Measurements from ENCODE around the gene HYCC1. TPM values are rescaled to one million over a fixed set of nuclear protein-coding genes. Genes with fewer than 3 reads are reported as not detected.

The HYCC1 gene
- polyA plus RNA-seq, 3 donors = 22.5 to 26.7 (median 24.3) TPM

GRCh38 chr7:23017309-23017708 is 3.4 kb upstream of the HYCC1 start:
- no peak for DNase-seq (ENCODE audit: low read depth in 3 of 3, low spot score in 2 of 3)

GRCh38 chr7:23016345-23017253 is 2.7 kb upstream of the HYCC1 start:
- no peak for DNase-seq (ENCODE audit: low read depth in 3 of 3, low spot score in 2 of 3)

- DNase-seq (ENCODE audit: low read depth in 3 of 3, low spot score in 2 of 3) = no peak
These were observed 751 bp upstream of the HYCC1 start for GRCh38 chr7:23014681-23015080.

- no peak for DNase-seq (ENCODE audit: low read depth in 3 of 3, low spot score in 2 of 3)
These were observed 819 bp downstream of the HYCC1 start for GRCh38 chr7:23012908-23013714.

DNA sequence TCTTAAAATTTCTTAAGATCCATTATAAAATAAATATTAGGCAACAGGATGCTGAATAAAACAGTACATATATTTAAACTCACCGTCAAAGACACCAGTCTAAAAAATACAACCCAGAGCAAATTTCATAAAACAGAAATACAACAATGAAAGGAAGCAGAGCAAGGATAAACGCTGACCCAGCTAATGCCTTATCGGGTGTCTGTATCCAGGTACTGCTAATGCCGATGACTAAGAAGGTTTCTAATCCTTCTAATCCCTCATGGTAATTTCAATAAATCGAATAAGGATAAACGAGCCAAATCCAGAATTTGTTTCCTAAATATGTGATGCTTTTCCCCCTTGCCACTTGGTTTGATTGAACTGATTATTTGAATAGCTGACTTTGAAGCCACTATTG is 1.7 kb downstream of the HYCC1 start:
- no peak for DNase-seq (ENCODE audit: low read depth in 3 of 3, low spot score in 2 of 3)

- no peak for DNase-seq (ENCODE audit: low read depth in 3 of 3, low spot score in 2 of 3)
These were observed 2.6 kb downstream of the HYCC1 start for GRCh38 chr7:23011222-23011924.

DNA sequence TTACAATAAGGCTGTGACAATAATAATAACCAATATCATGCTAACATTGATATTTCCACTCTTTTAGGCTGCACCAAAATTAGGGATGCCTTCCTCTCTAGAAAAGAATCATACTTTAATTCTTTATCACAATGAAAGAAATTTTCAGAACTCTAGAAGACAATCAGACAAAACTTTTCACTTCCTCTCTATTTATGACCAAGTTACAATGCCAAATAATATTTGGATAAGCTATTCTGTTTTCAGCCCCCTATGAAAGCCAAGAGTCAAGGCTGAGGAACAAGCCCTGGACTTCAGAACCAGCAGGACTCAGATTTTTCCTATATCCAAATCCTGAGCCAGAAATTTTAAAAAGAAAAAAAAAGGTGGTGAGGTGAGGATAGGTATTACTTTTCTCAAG is 4.6 kb downstream of the HYCC1 start:
- no peak for DNase-seq (ENCODE audit: low read depth in 3 of 3, low spot score in 2 of 3)

DNA sequence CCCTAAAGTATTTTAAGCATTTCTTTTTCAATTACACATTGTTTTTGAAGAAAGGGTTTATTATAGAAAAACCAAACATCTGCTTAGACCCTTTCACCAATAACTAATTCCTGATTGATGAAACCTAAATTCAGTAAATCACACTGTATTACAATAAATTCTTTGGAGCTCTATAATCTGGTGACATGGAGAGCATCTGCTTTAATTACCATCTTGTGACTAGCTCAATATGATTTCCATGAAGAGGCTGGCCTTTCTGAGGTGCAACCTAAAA is 9.7 kb downstream of the HYCC1 start:
- no peak for DNase-seq (ENCODE audit: low read depth in 3 of 3, low spot score in 2 of 3)

DNA sequence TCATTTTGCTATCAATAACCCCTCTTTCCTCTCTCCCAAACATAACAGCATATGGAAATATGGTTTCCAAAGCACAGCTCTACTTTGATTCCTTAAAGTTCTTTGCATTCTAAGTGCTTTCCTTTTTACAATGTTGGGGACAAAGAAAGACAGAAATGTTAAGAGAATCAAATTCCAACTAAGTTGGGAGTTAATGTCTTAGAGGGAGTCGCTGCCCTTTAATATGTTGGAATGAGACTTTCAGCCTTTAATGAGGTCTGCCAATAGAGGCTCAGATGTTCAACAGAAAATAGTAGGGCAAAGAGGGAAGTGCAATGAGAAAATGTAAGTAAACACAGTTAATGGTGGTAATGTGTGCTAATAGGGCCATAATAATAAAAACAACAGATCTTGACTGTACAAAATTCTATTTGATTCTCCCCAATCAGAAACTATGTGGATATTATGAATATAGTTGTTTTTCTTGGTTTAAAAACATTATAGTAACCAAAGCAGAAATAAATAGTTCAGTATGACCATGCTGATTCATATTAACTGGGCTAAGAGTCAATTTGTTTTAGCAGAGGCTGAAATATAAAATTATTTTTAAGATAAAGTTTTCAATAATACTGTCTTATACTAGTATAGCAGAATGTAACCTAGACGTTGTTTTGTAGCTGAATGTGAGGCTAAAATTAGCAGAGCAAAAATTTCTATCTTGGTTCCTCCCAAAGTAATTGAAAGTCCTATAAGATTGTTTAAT is 10.3 kb downstream of the HYCC1 start:
- DNase-seq (ENCODE audit: low read depth in 3 of 3, low spot score in 2 of 3) = no peak

DNA sequence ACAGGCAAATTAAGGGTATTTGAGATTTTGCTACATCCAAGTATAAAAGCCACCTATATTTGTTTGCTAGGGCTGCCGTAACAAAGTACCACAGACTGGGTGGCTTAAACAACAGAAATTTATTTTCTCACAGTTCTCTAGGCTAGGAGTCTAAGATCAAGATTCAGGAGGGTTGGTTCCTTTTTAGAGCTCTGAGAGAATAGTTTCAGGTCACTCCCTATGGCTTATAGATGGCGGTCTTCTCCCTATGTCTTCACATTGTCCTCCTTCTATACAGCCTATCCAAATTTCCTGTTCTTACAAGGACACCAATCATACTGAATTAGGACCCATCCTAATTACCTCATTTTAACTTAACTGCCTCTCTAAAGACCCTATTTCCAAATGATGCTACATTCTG is 11.2 kb downstream of the HYCC1 start:
- DNase-seq (ENCODE audit: low read depth in 3 of 3, low spot score in 2 of 3) = no peak

DNA sequence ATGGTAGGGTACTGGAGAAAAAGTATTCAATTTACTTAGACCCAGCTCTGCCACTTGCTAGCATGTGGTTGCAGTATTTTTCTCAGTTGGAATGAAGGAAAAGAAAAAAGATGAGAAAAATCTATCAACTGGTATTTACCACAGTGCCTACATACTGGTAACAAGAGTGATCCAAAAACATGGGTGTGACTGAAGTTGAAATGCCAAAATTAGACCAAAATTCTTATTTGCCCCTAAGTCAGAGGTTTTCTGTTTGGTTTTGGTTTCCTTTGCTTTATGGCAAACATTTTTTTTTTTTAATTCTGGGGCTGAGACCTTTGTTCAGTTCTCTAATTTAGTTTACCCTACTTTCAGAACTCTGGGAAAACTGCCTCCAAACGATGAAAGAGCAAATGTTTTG is 12.3 kb downstream of the HYCC1 start:
- DNase-seq (ENCODE audit: low read depth in 3 of 3, low spot score in 2 of 3) = no peak

- no peak for DNase-seq (ENCODE audit: low read depth in 3 of 3, low spot score in 2 of 3)
These were observed 13.2 kb downstream of the HYCC1 start for GRCh38 chr7:23000597-23001360.

GRCh38 chr7:22998519-22998896 is 15.4 kb downstream of the HYCC1 start:
- no peak for DNase-seq (ENCODE audit: low read depth in 3 of 3, low spot score in 2 of 3)

GRCh38 chr7:22997871-22998518 is 15.9 kb downstream of the HYCC1 start:
- no peak for DNase-seq (ENCODE audit: low read depth in 3 of 3, low spot score in 2 of 3)

- no peak for DNase-seq (ENCODE audit: low read depth in 3 of 3, low spot score in 2 of 3)
These were observed 17.5 kb downstream of the HYCC1 start for GRCh38 chr7:22996470-22996869.

- no peak for DNase-seq (ENCODE audit: low read depth in 3 of 3, low spot score in 2 of 3)
These were observed 18.9 kb downstream of the HYCC1 start for GRCh38 chr7:22995011-22995410.

GRCh38 chr7:22992874-22993840 is 20.8 kb downstream of the HYCC1 start:
- no peak for DNase-seq (ENCODE audit: low read depth in 3 of 3, low spot score in 2 of 3)

DNA sequence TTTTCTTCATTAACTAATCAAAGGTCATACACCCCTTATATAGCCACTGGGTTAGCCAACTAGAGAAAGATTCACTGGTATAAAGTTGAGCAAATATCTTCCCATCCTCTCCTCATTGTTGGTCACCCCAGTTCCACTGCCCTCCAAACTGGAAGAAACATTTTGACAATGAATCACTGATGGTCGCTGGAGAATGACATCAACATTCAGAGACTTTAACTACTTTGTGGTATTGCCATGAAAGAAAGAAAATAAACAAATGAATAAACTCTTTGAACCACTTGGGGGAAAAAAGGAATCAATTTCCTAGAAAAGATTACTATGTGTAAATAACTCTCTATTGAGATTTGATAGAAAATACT is 23.4 kb downstream of the HYCC1 start:
- no peak for DNase-seq (ENCODE audit: low read depth in 3 of 3, low spot score in 2 of 3)
